ENCODE data around the gene CTNS. TPM values are rescaled to one million over a fixed set of nuclear protein-coding genes. Genes with fewer than 3 reads are reported as not detected.

CTNS gene
- total RNA-seq, 2 experiments from 2014 or later = 6.4 to 9.3 TPM

DNA sequence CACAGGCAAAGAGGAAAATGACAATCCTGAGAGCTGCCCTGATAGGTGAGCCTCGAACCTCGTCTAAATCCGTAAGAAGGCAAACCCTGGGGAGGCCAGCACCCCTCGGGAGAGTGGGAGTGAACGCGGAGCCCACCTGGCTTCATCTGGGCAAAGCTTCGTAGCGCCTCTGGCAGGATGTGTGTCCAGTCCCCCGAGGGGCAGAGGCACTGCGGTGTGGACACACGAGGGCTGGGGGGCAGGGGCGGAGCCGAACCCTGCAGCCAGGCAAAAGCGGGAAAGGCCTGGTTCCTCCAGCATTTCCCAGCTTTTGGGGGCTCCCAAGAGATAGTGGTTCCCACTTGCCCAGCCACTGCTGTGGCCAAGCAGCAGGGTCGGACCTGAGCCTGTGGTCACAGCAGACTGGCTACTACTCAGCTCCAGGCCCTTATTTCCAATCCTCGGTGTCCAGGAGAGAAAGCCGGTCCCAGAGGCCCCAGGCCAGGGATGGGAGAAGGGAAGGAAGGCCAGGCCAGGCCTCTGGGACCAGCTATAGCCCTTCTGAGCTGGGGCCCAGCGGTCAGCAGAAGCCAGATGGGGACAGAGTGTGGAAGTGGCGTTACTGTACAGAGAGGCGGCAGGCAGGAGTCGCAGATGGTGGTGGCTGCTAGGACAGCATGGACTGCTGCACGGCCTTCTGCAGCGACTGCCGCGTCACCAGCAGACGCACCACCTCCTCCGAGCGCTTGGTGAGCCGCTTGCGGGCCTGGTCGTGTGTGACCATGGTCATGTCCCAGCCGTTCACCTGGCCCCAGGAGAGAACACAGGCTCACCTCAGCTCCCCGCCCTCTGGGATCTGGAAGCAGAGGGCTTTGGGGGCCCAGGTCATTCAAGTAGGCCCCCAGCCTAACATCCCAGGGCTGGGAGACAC is 26.8 kb downstream of the CTNS start:
- Mint-ChIP-seq H3K9me3 (no peaks in the 10 kb centered on the region), H3K27me3 (no peaks in the 10 kb centered on the region), H3K4me1 (ENCODE audit: low read depth) (peaks cover 6% of the 10 kb centered on the region), H3K27ac (no peak overlapping the region), H3K36me3 (ENCODE audit: low read depth) (no peaks in the 10 kb centered on the region), H3K4me3 (no peak overlapping the region)
- POLR2A ChIA-PET = interaction anchor here (0.6 kb wide), 1 partner anchor 520 kb away, joined by 3 read pairs; no protein-coding TSS in a partner anchor
- intact Hi-C loops (cut with micrococcal nuclease) = no loop called here
- CTCF ChIA-PET = interaction anchor here (0.6 to 2.0 kb wide), 2 partner anchors 15 to 275 kb away, joined by 3 to 5 read pairs; no protein-coding TSS in a partner anchor
- TF ChIP-seq CTCF (IDR thresholded peaks at IDR 0.05) = no peak
- DNase-seq (no peak), ATAC-seq (no peak)

DNA sequence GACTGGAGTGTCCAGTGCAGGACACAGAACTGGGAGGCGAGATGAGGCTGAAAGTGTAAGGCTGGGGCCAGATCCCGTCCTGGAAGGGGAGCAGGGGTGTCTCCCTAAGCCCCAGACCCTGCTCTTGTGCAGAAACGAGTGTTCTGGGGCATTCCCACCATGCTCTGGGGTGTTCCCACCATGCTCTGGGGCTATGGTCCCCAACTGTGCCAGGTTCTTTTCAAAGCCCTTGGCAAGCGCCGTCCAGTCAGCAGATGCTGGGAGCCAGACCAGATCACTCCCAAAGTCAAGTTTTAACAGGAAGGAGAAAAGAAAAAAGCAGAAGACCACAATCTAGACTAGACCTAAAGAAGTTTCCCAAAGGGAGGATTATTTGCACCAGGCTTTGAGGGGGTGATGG is 29.3 kb downstream of the CTNS start:
- H3K4me3 Mint-ChIP-seq = no peak overlapping the region
- intact Hi-C loops (cut with micrococcal nuclease) = no loop called here
- ChIA-PET POLR2A (no interaction called here), CTCF (no interaction called here)
- H3K27ac Mint-ChIP-seq = no peak overlapping the region
- TF ChIP-seq CTCF (IDR thresholded peaks at IDR 0.05) = no peak
- H3K9me3 Mint-ChIP-seq = no peaks in the 10 kb centered on the region
- no peaks in the 10 kb centered on the region for H3K27me3 Mint-ChIP-seq
- H3K4me1 Mint-ChIP-seq (ENCODE audit: low read depth) = peaks cover 14% of the 10 kb centered on the region
- no peak for ATAC-seq
- no peak for DNase-seq
- H3K36me3 Mint-ChIP-seq (ENCODE audit: low read depth) = peaks cover 9% of the 10 kb centered on the region

DNA sequence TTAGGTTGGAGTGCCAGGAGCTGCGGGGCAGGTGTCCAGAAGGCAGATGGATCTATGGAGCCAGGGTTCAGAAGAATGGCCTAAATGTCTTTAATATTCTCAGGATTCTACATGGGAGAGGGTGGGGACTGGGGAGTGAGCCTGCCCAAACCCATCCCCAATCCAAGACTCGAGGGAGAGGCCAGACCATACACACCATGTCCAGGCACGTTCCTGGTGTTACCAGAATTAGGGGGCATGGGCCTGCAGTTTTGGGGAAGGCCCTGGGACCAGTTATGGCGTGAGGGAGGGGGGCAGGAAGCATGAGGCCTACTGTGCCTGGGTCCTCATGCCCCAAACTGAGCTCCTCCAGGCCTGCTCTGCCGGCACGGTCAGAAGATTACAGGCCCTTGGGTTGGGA is 30.0 kb downstream of the CTNS start:
- ChIA-PET POLR2A (interaction anchor here (0.6 to 1.9 kb wide), 6 partner anchors 9 to 57 kb away, joined by 3 to 10 read pairs (median 4); partner anchors contain the start of genes CTNS and TRPV1), CTCF (interaction anchor here (1.0 kb wide), 1 partner anchor 162 kb away, joined by 4 read pairs; no protein-coding TSS in a partner anchor)
- Mint-ChIP-seq H3K9me3 (no peaks in the 10 kb centered on the region), H3K4me3 (no peak overlapping the region), H3K4me1 (ENCODE audit: low read depth) (peaks cover 14% of the 10 kb centered on the region), H3K36me3 (ENCODE audit: low read depth) (peaks cover 9% of the 10 kb centered on the region), H3K27me3 (no peaks in the 10 kb centered on the region), H3K27ac (no peak overlapping the region)
- TF ChIP-seq CTCF (IDR thresholded peaks at IDR 0.05) = no peak
- DNase-seq (no peak), ATAC-seq (no peak)
- intact Hi-C loops (cut with micrococcal nuclease) = no loop called here

DNA sequence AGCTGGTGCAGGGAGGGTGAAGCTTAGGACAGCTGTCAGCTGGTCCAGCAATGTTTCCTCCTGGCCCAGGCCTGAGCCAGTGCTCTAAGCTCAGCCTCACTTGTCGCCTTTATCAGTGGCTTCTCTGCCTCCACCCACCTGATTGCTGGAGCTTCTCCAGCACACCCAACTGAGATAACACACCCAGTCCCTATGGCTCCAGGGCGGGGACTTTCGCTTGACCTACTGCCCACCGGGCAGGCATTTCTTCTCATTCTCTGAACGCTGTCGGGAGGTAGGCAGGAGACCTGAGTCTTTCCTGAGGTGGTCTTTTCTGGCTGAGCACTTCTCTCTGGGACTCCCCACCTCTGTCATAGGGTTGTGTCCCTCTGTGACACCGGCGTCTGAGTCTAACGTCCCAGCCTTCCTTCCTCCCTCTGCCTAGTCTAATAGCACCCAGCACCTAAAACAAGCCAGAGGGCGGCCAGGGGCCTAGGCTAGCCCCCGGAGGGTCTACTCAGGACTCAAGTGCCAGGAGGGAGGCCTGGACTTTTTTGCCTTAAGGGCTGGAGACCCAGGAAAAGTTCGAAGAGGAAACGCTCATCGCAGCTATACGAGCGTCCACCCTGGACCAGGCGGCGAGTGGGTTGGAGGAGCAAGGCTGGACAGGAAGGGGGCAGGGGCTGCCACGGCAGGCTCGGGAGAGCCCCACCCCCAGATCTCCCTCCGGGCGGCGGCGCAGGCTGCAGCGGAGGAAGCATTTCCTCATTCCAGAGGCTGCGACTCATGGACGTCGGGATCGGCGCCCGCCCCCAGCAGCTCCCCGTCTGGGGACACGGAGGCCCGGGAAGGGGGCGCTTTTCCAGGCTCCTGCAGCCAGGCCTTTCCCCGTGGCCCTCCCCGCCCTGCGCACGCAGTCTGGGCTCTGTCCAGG is 31.1 kb downstream of the CTNS start:
- H3K9me3 Mint-ChIP-seq = no peaks in the 10 kb centered on the region
- H3K36me3 Mint-ChIP-seq (ENCODE audit: low read depth) = peaks cover 13% of the 10 kb centered on the region
- intact Hi-C loops (cut with micrococcal nuclease) = no loop called here
- CTCF ChIA-PET = interaction anchor here (1.0 to 1.3 kb wide), 3 partner anchors 39 to 619 kb away, joined by 3 to 4 read pairs (median 3); no protein-coding TSS in a partner anchor
- no peaks in the 10 kb centered on the region for H3K27me3 Mint-ChIP-seq
- ATAC-seq = no peak
- TF ChIP-seq CTCF (IDR thresholded peaks at IDR 0.05) = no peak
- POLR2A ChIA-PET = interaction anchor here (0.9 to 1.9 kb wide), 5 partner anchors 8 to 44 kb away, joined by 3 to 10 read pairs (median 4); no protein-coding TSS in a partner anchor
- DNase-seq = peak; percentile 9
- H3K4me1 Mint-ChIP-seq (ENCODE audit: low read depth) = peaks cover 16% of the 10 kb centered on the region
- no peak overlapping the region for H3K27ac Mint-ChIP-seq
- peak overlapping the region; percentile 98 for H3K4me3 Mint-ChIP-seq

Measured in activated CD8-positive, alpha-beta T cell treated with anti-CD3 and anti-CD28 coated beads for 36 hours (primary cell).